Ovary (tissue), 9 donors: ENCODE measurements around the gene VDR. TPM values are rescaled to one million over a fixed set of nuclear protein-coding genes. Genes with fewer than 3 reads are reported as not detected.

Source experiments
- DNase-seq, 5 donors: peaks; one replicate each; pipeline ENCODE4 v3.0.0-alpha.2; 2019 to 2020
- H3K27ac ChIP-seq, 2 donors: fragments of 200-600 bp; one replicate each; pipeline versions ENCODE4 v1.5.1 to v1.8.0; 2019 to 2022
- H3K27me3 ChIP-seq: fragments of 200-600 bp; one replicate; pipeline ENCODE4 v1.8.0; 2022
- H3K36me3 ChIP-seq: fragments of 200-600 bp; sonication (generic); one replicate; pipeline ENCODE4 v1.5.1; 2019
- H3K4me1 ChIP-seq: one replicate; pipeline ENCODE4 v1.8.1; 2013; ENCODE audit warnings: mild to moderate bottlenecking, moderate library complexity; ENCODE audit not compliant: insufficient read depth
- H3K4me3 ChIP-seq: fragments of 200-600 bp; sonication (generic); one replicate; pipeline ENCODE4 v1.5.1; 2017
- H3K9me3 ChIP-seq, 2 donors: fragments of 200-600 bp in 1 of 2; sonication (generic) in 1 of 2; one replicate each; pipeline versions ENCODE4 v1.5.1 to v1.8.1; 2013 to 2019; ENCODE audit warnings: mild to moderate bottlenecking in 1 of 2, moderate library complexity in 1 of 2
- CTCF ChIP-seq, 3 donors: fragments of 450-650 bp in 2 of 3; fragments of 200-600 bp in 1 of 3; IDR thresholded peaks; one replicate each; pipeline versions ENCODE4 v1.5.1 to v1.8.0; 2016 to 2022; ENCODE audit warnings: antibody characterized with exemption in 3 of 3, mild to moderate bottlenecking in 1 of 3
- EP300 ChIP-seq: sonication (generic); formaldehyde crosslinking; IDR thresholded peaks from one replicate; pipeline ENCODE4 v1.6.1; 2017; ENCODE audit warnings: antibody characterized with exemption
- POLR2A ChIP-seq: fragments of 450-650 bp; IDR thresholded peaks from one replicate; pipeline ENCODE4 v1.6.1; 2017; ENCODE audit warnings: antibody characterized with exemption, mild to moderate bottlenecking, moderate library complexity
- WGBS, 3 donors: extraction: QIAGEN DNeasy Blood & Tissue Kit in 1 of 3; methylation state at CpG; one replicate each; pipeline versions ENCODE4 v1.1.5 to v1.1.7; 2013 to 2017; 5-methylcytosine and 5-hydroxymethylcytosine counted together
- intact Hi-C, 4 donors: fragments of 100-400 bp; cut with DNase I; formaldehyde crosslinking; loops; one replicate each; pipeline versions ENCODE4 v1.11.0 to v1.15.1; 2022 to 2023
- polyA plus RNA-seq, 2 donors: library from polyadenylated mRNA; stranded (reverse); fragments of 200-250 nt in 1 of 2; fragments of 350-450 nt in 1 of 2; fragmentation: Illumina TruSeq in 1 of 2; extraction: RNeasy Lipid Tissue Mini Kit (QIAGEN cat#74804) in 1 of 2; gene quantifications; one replicate each; pipeline ENCODE4 v1.2.3, GENCODE V29; 2013 to 2014
- total RNA-seq, 7 donors: library from RNA; depleted of rRNA in 2 of 7; stranded (reverse); fragments of >200 nt in 2 of 7; fragmentation: NEBNext Ultra II Directional in 3 of 7; extraction: Animal tissue kit (Norgen Biotek cat#: 25700) in 3 of 7; gene quantifications; one replicate each; pipeline versions ENCODE4 v1.1.0 to v1.2.4, GENCODE V29; 2016 to 2023
- donor health status: DM: no; HTN: no; CAD: no; lungs with moderate emphysema.
- donor health status: DM: no; HTN: no; CAD: no.
- donor health status: Bipolar disorder and iron deficiency.
- donor health status: DM: yes; HTN: yes; CAD: no.
- donor health status: DM: no; HTN: no; CAD: no.
- donor health status: DM: yes; HTN: yes; CAD: no.

Gene VDR
- total and polyA plus RNA-seq, 9 donors: 0.31 to 2.7 (median 1.1) TPM

GRCh38 chr12:47875746-47876439 is 28.9 kb downstream of the VDR start:
- intact Hi-C loops: no loop called here
- Histone ChIP-seq H3K27ac (no peak overlapping the region), H3K27me3 (no peaks in the 10 kb centered on the region), H3K9me3 (no peaks in the 10 kb centered on the region), H3K36me3 (no peaks in the 10 kb centered on the region), H3K4me1 (no peaks in the 10 kb centered on the region), H3K4me3 (no peak overlapping the region)
- WGBS, 3 donors: 92 to 100% (median 96%) methylated on average over 2 of the region's 2 CpGs
- DNase-seq: no peak
- TF ChIP-seq POLR2A (no peak), EP300 (no peak), CTCF (IDR thresholded peaks at IDR 0.05) (no peak)

GRCh38 chr12:47874316-47874715 is 30.5 kb downstream of the VDR start:
- no peak for DNase-seq
- H3K4me1 ChIP-seq: peaks cover 3% of the 10 kb centered on the region
- H3K27ac ChIP-seq: no peak overlapping the region
- no peak overlapping the region for H3K4me3 ChIP-seq
- H3K27me3 ChIP-seq: no peaks in the 10 kb centered on the region
- H3K36me3 ChIP-seq: no peaks in the 10 kb centered on the region
- WGBS, 3 donors: 26 to 42% (median 31%) methylated on average over 5 of the region's 5 CpGs
- intact Hi-C loops: no loop called here
- H3K9me3 ChIP-seq: no peaks in the 10 kb centered on the region
- no peak for TF ChIP-seq EP300
- TF ChIP-seq POLR2A: no peak
- no peak for TF ChIP-seq CTCF (IDR thresholded peaks at IDR 0.05)

GRCh38 chr12:47870175-47870781 is 34.5 kb downstream of the VDR start:
- H3K27ac ChIP-seq: no peak overlapping the region
- intact Hi-C loops: no loop called here

GRCh38 chr12:47868552-47869031 is 36.2 kb downstream of the VDR start:
- Histone ChIP-seq H3K36me3 (no peaks in the 10 kb centered on the region), H3K9me3 (no peaks in the 10 kb centered on the region), H3K27ac (no peak overlapping the region), H3K27me3 (no peaks in the 10 kb centered on the region), H3K4me1 (peaks cover 3% of the 10 kb centered on the region), H3K4me3 (no peak overlapping the region)
- TF ChIP-seq CTCF (IDR thresholded peaks at IDR 0.05) (no peak), POLR2A (no peak), EP300 (no peak)
- DNase-seq: no peak
- intact Hi-C loops: no loop called here
- 84 to 92% (median 87%) methylated on average over 8 of the region's 8 CpGs for WGBS, 3 donors

More at GRCh38 chr12:47870175-47870781, 34.5 kb downstream of the VDR start:
- peak in 1 of 5 donors; percentile 29 for DNase-seq
- no peak overlapping the region for H3K4me3 ChIP-seq
- TF ChIP-seq CTCF (IDR thresholded peaks at IDR 0.05) (no peak), POLR2A (no peak), EP300 (no peak)
- no peaks in the 10 kb centered on the region for H3K36me3 ChIP-seq
- no peaks in the 10 kb centered on the region for H3K27me3 ChIP-seq
- H3K9me3 ChIP-seq: no peaks in the 10 kb centered on the region
- WGBS, 3 donors: 34 to 62% (median 58%) methylated on average over 6 of the region's 6 CpGs
- peaks cover 3% of the 10 kb centered on the region for H3K4me1 ChIP-seq
